Right lobe of liver (tissue), 4 donors: ENCODE data around the gene ZNF862.

ENCODE experiments used
- POLR2A ChIP-seq: fragments of 450-650 bp; IDR thresholded peaks from one replicate; pipeline ENCODE4 v1.6.1; 2017; ENCODE audit warnings: antibody characterized with exemption, mild to moderate bottlenecking
- TF ChIP-seq, protein P1 (sequence below), 4 donors: fragments of 200-600 bp in 3 of 4; fragments of 450-650 bp in 1 of 4; IDR thresholded peaks; one replicate each; pipeline versions ENCODE4 v1.5.1 to v1.8.0; 2016 to 2022; ENCODE audit warnings: antibody characterized with exemption in 4 of 4, mild to moderate bottlenecking in 2 of 4
- donor health status: DM: no; HTN: no; CAD: no.
- donor health status: DM: no; HTN: no; CAD: no.
- donor health status: DM: no; HTN: yes; CAD: no.

DNA sequence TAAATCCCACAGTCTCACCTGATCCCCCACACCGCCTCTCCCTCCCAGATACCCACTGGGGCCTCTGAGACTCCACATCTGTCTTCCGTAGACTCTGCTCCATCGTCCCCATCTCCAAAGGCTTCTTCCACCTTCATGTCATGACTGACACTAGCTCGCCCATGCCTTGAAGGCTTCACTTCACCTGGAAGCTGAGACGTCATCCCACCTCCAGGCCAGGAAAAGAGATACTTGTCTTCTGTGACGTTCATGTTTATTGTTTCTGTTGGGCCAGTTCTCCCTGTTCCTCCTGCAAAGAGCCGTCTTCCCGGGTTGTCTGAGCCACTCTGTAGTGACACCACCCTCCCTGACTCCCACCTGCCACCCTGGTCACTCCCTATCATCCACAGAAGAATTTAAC is 3.6 kb upstream of the ZNF862 start:
- TF ChIP-seq, protein P1, sequence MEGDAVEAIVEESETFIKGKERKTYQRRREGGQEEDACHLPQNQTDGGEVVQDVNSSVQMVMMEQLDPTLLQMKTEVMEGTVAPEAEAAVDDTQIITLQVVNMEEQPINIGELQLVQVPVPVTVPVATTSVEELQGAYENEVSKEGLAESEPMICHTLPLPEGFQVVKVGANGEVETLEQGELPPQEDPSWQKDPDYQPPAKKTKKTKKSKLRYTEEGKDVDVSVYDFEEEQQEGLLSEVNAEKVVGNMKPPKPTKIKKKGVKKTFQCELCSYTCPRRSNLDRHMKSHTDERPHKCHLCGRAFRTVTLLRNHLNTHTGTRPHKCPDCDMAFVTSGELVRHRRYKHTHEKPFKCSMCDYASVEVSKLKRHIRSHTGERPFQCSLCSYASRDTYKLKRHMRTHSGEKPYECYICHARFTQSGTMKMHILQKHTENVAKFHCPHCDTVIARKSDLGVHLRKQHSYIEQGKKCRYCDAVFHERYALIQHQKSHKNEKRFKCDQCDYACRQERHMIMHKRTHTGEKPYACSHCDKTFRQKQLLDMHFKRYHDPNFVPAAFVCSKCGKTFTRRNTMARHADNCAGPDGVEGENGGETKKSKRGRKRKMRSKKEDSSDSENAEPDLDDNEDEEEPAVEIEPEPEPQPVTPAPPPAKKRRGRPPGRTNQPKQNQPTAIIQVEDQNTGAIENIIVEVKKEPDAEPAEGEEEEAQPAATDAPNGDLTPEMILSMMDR (IDR thresholded peaks at IDR 0.05): no peak
- no peak for TF ChIP-seq POLR2A
